Uterus (tissue), 4 donors: ENCODE measurements around the gene PMEPA1. TPM values are rescaled to one million over a fixed set of nuclear protein-coding genes. Genes with fewer than 3 reads are reported as not detected.

Experiments used
- DNase-seq, 2 donors: peaks; one replicate each; pipeline ENCODE4 v3.0.0-alpha.2; 2019 to 2020
- H3K27ac ChIP-seq, 2 donors: fragments of 200-600 bp; sonication (generic); 1 replicate in 1 of 2; 2 replicates in 1 of 2; pipeline ENCODE4 v1.5.1; 2016 to 2018
- H3K27me3 ChIP-seq, 2 donors: fragments of 200-600 bp; sonication (generic); one replicate each; pipeline ENCODE4 v1.5.1; 2018 to 2019; ENCODE audit warnings: control low read depth in 1 of 2
- H3K36me3 ChIP-seq, 2 donors: fragments of 200-600 bp; sonication (generic); one replicate each; pipeline ENCODE4 v1.5.1; 2019; ENCODE audit warnings: control low read depth in 1 of 2
- H3K4me1 ChIP-seq, 2 donors: fragments of 200-600 bp; sonication (generic); one replicate each; pipeline ENCODE4 v1.5.1; 2018 to 2019; ENCODE audit warnings: control low read depth in 1 of 2
- H3K4me3 ChIP-seq, 2 donors: fragments of 200-600 bp; sonication (generic); 1 replicate in 1 of 2; 2 replicates in 1 of 2; pipeline ENCODE4 v1.5.1; 2018 to 2019; ENCODE audit warnings: mild to moderate bottlenecking in 1 of 2
- H3K9me3 ChIP-seq, 2 donors: fragments of 200-600 bp; sonication (generic); one replicate each; pipeline ENCODE4 v1.5.1; 2019; ENCODE audit warnings: control low read depth in 1 of 2
- CTCF ChIP-seq, 4 experiments: fragments of 200-600 bp in 2 of 4; fragments of 450-650 bp in 2 of 4; sonication (generic) in 2 of 4; IDR thresholded peaks; one replicate each; pipeline ENCODE4 v1.5.1; 2016 to 2019; ENCODE audit warnings: antibody characterized with exemption in 4 of 4, mild to moderate bottlenecking in 2 of 4, moderate library complexity in 1 of 4
- POLR2A ChIP-seq, 2 donors: fragments of 450-650 bp; IDR thresholded peaks; one replicate each; pipeline ENCODE4 v1.6.1; 2016; ENCODE audit warnings: antibody characterized with exemption in 2 of 2, mild to moderate bottlenecking in 1 of 2, moderate library complexity in 1 of 2
- intact Hi-C: fragments of 100-400 bp; cut with DNase I; formaldehyde crosslinking; loops from one replicate; pipeline ENCODE4 v1.15.1; 2023; ENCODE audit warnings: low total_unique reads
- total RNA-seq, 4 donors: library from RNA; depleted of rRNA in 3 of 4; stranded (reverse); fragments of >200 nt in 3 of 4; gene quantifications; one replicate each; pipeline versions ENCODE4 v1.1.0 to v1.2.4, GENCODE V29; 2014 to 2023
- donor health status: DM: yes; HTN: yes; CAD: no.

PMEPA1 gene
- total RNA-seq, 4 donors from 2014 or later, result 5.6 to 51.9 (median 33.5) TPM

GRCh38 chr20:57628047-57628961, 81.5 kb downstream of the PMEPA1 start:
- Histone ChIP-seq H3K4me1 (peaks cover 0 to 4% of the 10 kb centered on the region in 2 donors), H3K27me3 (no peaks in the 10 kb centered on the region), H3K4me3 (no peak overlapping the region), H3K27ac (peak overlapping the region; percentile 71 to 74), H3K9me3 (no peaks in the 10 kb centered on the region), H3K36me3 (no peaks in the 10 kb centered on the region)
- peak; percentile 47 to 74 for DNase-seq
- intact Hi-C loops, result no loop called here
- no peak for TF ChIP-seq CTCF (IDR thresholded peaks at IDR 0.05)
- TF ChIP-seq POLR2A (IDR thresholded peaks at IDR 0.05), result no peak

GRCh38 chr20:57627339-57627738, 82.5 kb downstream of the PMEPA1 start:
- H3K27me3 ChIP-seq, result no peaks in the 10 kb centered on the region
- H3K9me3 ChIP-seq, result no peaks in the 10 kb centered on the region
- peak overlapping the region; percentile 71 to 74 for H3K27ac ChIP-seq
- no peak for TF ChIP-seq POLR2A (IDR thresholded peaks at IDR 0.05)
- no peak for TF ChIP-seq CTCF (IDR thresholded peaks at IDR 0.05)
- H3K36me3 ChIP-seq, result no peaks in the 10 kb centered on the region
- DNase-seq, result no peak
- peaks cover 0 to 4% of the 10 kb centered on the region in 2 donors for H3K4me1 ChIP-seq
- no peak overlapping the region for H3K4me3 ChIP-seq
- intact Hi-C loops, result no loop called here

DNA sequence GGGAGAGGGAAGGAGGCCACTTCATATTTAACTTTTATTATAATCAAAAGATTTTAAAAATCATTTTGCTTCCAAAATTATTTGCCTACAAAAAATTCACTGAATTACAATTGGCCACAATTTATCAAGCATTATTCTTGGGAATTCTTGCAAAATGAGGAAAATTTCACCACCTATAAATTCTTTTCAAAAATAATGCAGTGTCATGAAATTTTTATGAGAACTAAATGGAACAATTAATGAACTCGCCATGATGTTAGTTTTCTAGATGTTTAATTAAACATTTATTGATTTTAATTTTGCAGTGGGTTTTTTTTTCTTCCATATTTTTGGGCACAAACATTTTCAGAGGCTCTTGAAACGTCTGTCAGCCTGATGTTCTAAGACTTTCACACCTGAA, 83.8 kb downstream of the PMEPA1 start:
- Histone ChIP-seq H3K27me3 (no peaks in the 10 kb centered on the region), H3K27ac (no peak overlapping the region), H3K36me3 (no peaks in the 10 kb centered on the region), H3K9me3 (no peaks in the 10 kb centered on the region), H3K4me1 (peaks cover 0 to 4% of the 10 kb centered on the region in 2 donors), H3K4me3 (no peak overlapping the region)
- DNase-seq, result no peak
- no peak for TF ChIP-seq CTCF (IDR thresholded peaks at IDR 0.05)
- TF ChIP-seq POLR2A (IDR thresholded peaks at IDR 0.05), result no peak
- intact Hi-C loops, result no loop called here

DNA sequence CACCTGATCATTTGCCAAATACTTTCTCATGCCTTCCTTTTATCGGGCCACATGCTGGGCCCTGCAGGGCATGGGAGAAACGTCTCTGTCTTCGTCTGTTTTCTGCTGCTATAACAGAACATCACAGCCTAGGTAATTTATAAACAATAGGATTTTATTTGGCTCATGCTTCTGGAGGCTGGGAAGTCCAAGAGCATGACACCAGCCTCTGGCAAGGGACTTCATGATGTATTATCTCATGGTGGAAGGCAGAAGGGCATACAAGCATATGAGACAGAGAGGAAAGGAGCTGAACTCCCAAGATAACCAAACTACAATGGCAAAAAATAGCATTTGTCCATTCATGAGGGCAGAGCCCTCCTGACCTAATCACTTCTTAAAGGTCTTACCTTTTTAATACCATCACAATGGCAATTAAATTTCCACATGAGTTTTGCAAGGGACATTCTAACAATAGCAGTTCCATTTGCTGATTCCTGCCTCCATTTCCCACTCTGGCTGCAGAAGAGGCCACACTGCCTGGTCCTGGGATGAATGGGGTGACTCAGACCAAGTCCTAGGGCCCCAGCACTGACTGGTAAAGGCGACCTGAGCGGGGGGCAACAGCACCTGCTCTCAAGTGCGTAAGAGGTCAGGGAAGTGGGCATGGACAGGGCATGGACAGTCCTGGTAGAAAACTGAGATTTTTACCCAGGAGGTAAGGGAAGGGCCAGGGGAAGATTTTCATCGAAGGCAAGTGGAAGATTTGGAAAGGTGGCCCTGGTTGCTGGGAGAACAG, 84.4 kb downstream of the PMEPA1 start:
- intact Hi-C loops, result no loop called here
- Histone ChIP-seq H3K27me3 (no peaks in the 10 kb centered on the region), H3K4me1 (peaks cover 0 to 4% of the 10 kb centered on the region in 2 donors), H3K4me3 (no peak overlapping the region), H3K9me3 (no peaks in the 10 kb centered on the region), H3K27ac (no peak overlapping the region), H3K36me3 (no peaks in the 10 kb centered on the region)
- TF ChIP-seq POLR2A (IDR thresholded peaks at IDR 0.05) (no peak), CTCF (IDR thresholded peaks at IDR 0.05) (no peak)
- no peak for DNase-seq

GRCh38 chr20:57624124-57624523, 85.7 kb downstream of the PMEPA1 start:
- Histone ChIP-seq H3K4me1 (peaks cover 0 to 4% of the 10 kb centered on the region in 2 donors), H3K27ac (no peak overlapping the region), H3K9me3 (no peaks in the 10 kb centered on the region), H3K4me3 (no peak overlapping the region), H3K36me3 (no peaks in the 10 kb centered on the region), H3K27me3 (no peaks in the 10 kb centered on the region)
- intact Hi-C loops, result no loop called here
- no peak for DNase-seq
- TF ChIP-seq CTCF (IDR thresholded peaks at IDR 0.05) (no peak), POLR2A (IDR thresholded peaks at IDR 0.05) (no peak)
